ENCODE data around the gene VAMP1.
"Not testable (repeated sequence)": the region's sequence is repeated elsewhere in the genome, so short reads cannot be mapped to it uniquely, and the experiment has no call there.

Gene VAMP1

GRCh38 chr12:6469092-6469491, 1.4 kb downstream of the VAMP1 start:
- DNase-seq: no peak

GRCh38 chr12:6468283-6468575, 2.2 kb downstream of the VAMP1 start:
- no peak for DNase-seq

- not testable (repeated sequence) for DNase-seq
These were observed 2.8 kb downstream of the VAMP1 start for GRCh38 chr12:6467571-6468282.

DNA sequence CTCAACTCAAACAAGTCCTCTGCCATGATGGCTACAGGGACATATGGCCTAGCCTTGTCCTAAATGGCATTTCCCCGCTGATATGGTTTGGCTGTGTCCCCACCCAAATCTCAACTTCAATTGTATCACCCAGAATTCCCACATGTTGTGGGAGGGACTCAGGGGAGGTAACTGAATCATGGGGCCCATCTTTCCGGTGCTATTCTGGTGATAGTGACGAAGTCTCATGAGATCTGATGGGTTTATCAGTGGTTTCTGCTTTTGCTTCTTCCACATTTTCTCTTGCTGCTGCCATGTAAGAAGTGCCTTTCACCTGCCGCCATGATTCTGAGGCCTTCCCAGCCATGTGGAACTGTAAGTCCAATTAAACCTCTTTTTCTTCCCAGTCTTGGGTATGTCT, 3.7 kb downstream of the VAMP1 start:
- DNase-seq: not testable (repeated sequence)

DNA sequence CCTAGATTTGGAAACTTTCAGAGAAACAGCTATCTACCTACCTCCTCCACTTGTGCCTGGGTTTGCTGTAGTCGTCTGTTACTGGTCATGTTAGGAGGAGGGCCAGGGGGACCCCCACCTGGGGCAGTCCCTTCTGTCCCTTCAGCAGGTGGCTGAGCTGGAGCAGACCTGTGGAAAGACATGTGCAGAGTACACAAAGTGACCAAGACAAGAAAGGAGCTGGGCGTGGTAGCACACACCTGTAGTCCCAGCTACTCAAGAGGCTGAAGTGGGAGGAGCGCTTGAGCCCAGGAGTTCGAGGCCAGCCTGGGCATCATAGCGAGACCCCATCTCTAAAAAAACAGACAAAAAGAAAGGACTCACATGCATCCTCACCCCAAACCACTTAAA, 4.3 kb downstream of the VAMP1 start:
- DNase-seq: no peak

- peak; percentile 35 to 83 for DNase-seq
These were observed 4.9 kb downstream of the VAMP1 start for GRCh38 chr12:6465467-6466183.

- no peak for DNase-seq
These were observed 5.9 kb downstream of the VAMP1 start for GRCh38 chr12:6464531-6464930.

- DNase-seq: no peak
These were observed 6.6 kb downstream of the VAMP1 start for GRCh38 chr12:6463858-6464257.

DNA sequence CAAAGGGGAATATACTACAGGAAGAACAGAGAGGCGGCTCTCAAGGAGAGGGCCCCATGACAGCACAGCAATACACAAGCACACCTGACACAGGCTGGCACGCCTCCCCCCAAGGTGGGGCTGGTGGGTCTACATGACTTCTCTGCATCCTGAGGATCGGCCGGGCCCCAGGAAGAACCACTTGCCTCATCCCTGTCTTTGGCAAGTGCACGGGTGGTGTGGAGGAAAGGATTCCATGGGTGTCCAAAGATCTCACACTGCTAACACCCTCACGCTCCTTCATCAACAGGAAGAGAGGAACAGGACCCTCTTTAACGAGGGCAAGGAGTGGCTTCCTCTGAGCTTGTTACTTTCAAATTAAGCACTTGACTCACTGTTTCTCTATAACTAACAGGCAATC, 7.3 kb downstream of the VAMP1 start:
- DNase-seq: no peak

DNA sequence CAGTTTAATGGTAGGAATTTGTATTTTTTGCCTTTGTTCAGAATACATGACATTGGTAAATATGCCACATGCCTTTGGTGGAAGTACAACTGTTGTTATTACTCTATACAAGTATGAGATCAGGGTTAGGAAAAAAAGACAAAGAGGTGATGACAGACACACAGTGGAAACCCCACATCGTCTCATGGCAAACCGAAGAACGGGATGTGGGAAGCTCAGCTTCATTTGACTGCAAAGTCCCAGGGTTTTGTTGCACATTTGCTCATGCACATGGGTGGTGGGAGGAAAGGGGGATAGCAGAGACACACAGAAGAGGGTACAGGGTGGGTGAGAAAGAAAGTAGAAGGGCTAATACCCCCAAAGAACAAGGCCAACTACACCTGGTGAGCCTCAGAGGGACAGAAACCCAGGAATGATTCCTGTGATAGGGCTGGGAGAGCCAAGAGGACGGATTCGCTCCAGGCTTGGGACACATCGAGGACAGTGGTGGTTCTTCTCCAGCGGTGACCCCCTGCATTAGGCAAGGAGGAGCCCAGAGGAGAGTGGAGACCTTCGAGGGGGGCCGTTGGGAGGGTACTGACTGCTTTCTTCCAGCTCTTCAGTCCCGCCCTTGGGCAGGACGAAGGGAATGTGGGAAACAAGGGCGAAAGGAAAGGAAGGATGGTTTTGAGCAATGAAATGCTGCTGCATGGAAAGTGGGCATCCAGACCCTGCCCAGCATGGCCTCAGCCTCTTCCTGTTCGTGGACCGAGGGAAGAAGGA, 8.1 kb downstream of the VAMP1 start:
- no peak for DNase-seq

- no peak for DNase-seq
These were observed 8.9 kb downstream of the VAMP1 start for GRCh38 chr12:6461401-6462233.

- no peak for DNase-seq
These were observed 9.6 kb downstream of the VAMP1 start for GRCh38 chr12:6460751-6461371.

DNA sequence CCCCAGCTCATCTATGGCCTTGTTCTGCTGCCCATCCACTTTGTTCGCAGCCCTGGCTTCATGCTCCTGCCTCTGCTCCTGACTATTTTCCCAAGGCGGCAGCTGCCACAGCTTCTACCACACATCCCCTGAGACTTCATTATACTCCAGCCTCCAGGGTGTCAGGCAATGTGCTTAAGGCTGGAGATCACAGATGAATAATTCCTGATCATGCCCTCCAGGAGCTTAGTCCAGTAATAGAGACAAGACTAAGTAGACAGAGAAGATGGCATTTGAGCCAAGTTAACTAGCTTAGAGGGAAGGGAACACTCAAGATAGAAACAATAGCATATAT, 11.5 kb downstream of the VAMP1 start:
- peak in 1 of 2 experiments; percentile 47 for DNase-seq

DNA sequence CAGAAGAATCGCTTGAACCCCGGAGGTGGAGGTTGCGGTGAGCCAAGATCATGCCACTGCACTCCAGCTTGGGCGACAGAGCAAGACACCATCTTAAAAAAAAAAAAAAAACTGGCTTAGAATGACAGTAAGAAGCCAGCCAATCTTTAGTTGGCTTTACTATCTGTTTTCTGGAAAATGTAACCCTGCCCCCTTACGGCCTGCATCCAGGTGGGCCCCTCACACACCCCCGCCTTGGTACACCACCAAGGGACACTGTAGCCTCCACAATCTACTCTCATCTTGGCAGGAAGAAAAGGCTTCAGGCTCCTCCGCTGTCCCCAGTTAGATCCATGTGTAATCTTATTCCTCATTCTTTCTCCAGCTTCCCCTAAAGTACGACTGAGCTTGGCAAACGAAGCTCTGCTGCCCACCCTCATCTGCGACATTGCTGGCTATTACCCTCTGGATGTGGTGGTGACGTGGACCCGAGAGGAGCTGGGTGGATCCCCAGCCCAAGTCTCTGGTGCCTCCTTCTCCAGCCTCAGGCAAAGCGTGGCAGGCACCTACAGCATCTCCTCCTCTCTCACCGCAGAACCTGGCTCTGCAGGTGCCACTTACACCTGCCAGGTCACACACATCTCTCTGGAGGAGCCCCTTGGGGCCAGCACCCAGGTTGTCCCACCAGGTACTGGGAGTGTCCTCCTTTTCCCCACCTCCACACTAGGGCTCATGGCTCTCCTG, 12.0 kb downstream of the VAMP1 start:
- DNase-seq: peak in 1 of 2 experiments; percentile 47

GRCh38 chr12:6457220-6457945, 13.1 kb downstream of the VAMP1 start:
- DNase-seq: no peak

GRCh38 chr12:6452944-6453630, 17.4 kb downstream of the VAMP1 start:
- DNase-seq: no peak

DNA sequence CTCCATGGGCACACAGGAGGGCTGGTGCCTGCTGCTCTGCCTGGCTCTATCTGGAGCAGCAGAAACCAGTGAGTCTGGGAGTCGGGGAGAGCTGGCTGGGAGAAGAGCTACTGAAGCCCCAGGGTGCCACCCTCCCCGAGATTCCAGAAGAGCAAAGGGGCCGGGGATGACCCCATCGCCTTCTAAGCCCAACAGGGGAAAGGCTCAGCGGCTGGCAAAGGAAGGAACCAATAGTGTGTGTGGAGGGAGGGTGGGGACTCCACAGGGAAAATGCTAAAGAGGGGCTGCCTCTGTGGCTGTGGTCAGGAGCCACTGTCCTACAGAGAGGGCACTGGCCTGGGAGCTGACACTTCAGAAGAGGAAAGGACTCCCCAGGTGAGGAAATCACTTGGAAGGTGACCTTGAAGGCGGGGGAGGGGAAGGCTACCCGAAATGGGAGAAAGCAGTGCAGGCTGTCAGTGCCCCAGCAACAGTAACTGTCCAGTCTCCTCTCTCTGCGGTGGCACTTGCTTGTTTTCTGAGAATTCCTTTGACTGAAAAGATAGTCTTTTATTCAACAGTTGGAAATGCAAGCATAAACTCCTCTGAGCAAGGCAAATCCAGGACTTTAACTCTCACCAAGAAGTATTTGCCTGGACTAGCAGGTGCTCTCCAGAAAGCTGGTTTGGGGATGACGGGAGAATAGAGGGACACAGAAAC, 18.1 kb downstream of the VAMP1 start:
- DNase-seq: no peak

DNA sequence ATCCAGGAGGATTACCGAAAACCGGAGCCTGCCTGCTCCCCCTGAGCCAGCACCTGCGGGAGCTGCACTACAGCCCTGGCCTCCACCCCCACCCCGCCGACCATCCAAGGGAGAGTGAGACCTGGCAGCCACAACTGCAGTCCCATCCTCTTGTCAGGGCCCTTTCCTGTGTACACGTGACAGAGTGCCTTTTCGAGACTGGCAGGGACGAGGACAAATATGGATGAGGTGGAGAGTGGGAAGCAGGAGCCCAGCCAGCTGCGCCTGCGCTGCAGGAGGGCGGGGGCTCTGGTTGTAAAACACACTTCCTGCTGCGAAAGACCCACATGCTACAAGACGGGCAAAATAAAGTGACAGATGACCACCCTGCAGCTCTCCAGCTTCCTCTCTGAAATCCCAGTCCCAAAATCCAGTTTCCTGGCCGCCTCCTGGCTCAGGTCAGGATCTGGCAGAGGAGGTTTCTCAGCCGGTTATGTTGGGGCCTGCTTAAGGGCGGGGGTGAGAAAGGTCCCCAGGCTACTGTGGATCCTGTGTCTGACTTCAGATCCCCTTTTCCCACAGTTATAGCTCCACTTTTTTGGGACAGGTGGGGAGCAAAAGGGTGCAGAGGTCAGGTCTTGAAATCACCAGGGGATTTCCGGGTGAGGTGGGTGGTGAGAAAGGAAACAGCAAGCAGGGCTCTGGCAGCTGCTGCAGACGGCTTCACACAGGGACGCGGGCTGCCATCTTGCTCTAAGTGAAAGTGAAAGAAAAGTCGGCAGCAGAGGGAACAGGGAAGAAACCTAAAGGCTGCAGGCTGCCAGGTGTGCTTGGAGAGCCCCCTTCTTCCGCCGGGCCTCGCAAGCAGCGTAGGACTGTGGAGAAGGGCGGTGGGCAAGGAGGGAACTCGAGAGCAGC, 18.9 kb downstream of the VAMP1 start, which contains the start of gene TAPBPL:
TAPBPL (plus strand) TSS at position 695 of the 897 bp plus-strand sequence. CDS start 207 bp downstream, outside the sequence.
- DNase-seq: peak; percentile 70 to 87

- DNase-seq: no peak
These were observed 19.6 kb downstream of the VAMP1 start for GRCh38 chr12:6450869-6451347.
